22Rv1 (cell line): Measurements from ENCODE around the gene ULK4.

ENCODE experiments used
- CTCF ChIP-seq: fragments of 450-650 bp; IDR thresholded peaks from 2 replicates; pipeline ENCODE4 v1.5.1; 2017; ENCODE audit warnings: mild to moderate bottlenecking
- ZFX ChIP-seq: fragments of 450-650 bp; IDR thresholded peaks from 2 replicates; pipeline ENCODE4 v1.6.1; 2017; ENCODE audit warnings: antibody characterized with exemption, borderline replicate concordance

- TF ChIP-seq CTCF (no peak), ZFX (no peak)
Measured at GRCh38 chr3:41693799-41694198, 268.1 kb downstream of the ULK4 start.
